GM10266 (cell line): ENCODE measurements around the gene KIFAP3.
A peak's percentile ranks its signal among the peaks of the same experiment; 100 is the strongest.
"Not testable (repeated sequence)": the region's sequence is repeated elsewhere in the genome, so short reads cannot be mapped to it uniquely, and the experiment has no call there.

Experiments
- DNase-seq: peaks from one replicate; pipeline ENCODE4 v3.0.0; 2012; ENCODE audit errors: extremely low spot score
- CTCF ChIP-seq: IDR thresholded peaks from 2 replicates; pipeline ENCODE4 v1.5.1; 2012; ENCODE audit warnings: mild to moderate bottlenecking, low read depth; ENCODE audit not compliant: control insufficient read depth, insufficient read depth; ENCODE audit errors: missing control alignments

The KIFAP3 gene

GRCh38 chr1:169929210-169929526 lies 145.3 kb downstream of the KIFAP3 start:
- TF ChIP-seq CTCF = no peak
- no peak for DNase-seq

GRCh38 chr1:169928438-169929209 lies 145.9 kb downstream of the KIFAP3 start:
- peak; percentile 53 for TF ChIP-seq CTCF
- no peak for DNase-seq

GRCh38 chr1:169925505-169926482 lies 148.7 kb downstream of the KIFAP3 start:
- DNase-seq = no peak

GRCh38 chr1:169924829-169925228 lies 149.7 kb downstream of the KIFAP3 start:
- TF ChIP-seq CTCF = no peak
- DNase-seq = no peak

More at GRCh38 chr1:169925505-169926482, 148.7 kb downstream of the KIFAP3 start:
- TF ChIP-seq CTCF = no peak

- DNase-seq = no peak
- no peak for TF ChIP-seq CTCF
Observed at GRCh38 chr1:169924063-169924462, 150.4 kb downstream of the KIFAP3 start.

- no peak for DNase-seq
- no peak for TF ChIP-seq CTCF
Observed at GRCh38 chr1:169921080-169921479, 153.4 kb downstream of the KIFAP3 start.

- no peak for TF ChIP-seq CTCF
- DNase-seq = no peak
Observed at GRCh38 chr1:169918927-169919326, 155.6 kb downstream of the KIFAP3 start.

GRCh38 chr1:169918220-169918619 lies 156.3 kb downstream of the KIFAP3 start:
- not testable (repeated sequence) for DNase-seq
